Right hindlimb (tissue), 1 donor: ENCODE results near the gene PSMB7.

Experiments
- DNase-seq: peaks from one replicate; pipeline ENCODE4 v3.0.0-alpha.2; 2018

The PSMB7 gene

DNA sequence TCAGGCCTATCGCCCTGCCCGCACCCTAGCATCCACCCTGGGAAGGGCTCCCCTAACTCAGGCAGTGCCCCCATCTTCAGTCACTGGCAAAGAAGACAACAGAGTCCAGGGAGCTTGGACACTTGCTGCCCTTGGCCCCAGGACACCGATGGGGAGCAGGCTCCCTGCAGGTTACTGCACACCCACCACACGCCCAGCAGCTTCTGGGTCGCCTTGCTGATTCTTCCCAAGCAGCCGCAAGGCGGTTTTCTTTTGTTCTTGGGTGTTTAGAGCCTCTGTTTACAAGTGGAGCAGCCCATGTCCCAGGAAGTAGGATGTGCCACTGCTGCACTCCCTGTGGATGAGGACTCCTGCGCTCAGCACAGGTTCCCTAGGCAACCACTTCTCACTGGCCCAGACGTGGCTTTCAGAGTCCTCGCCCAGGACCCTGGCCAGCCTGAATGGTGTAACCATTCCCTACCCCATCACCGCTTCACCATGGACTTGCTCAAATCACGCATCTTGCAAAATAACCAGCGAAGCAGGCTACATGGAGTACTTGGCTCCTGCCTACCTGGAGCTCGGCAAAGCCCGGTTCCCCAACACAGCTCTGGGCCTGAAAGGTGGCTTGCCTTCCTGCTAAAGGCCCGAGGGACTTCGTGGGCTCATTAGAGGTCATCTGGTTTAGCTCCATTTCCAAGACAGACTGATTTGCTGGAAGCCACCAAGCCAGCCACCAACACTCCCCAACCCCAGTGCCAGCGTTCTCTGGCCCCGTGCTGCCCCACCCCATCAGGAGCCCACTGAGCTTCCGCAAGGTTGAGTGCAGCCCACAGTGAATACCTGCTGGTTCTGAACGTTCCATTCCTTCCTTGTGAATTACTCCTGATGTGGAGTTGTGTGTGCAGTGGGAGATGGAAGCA is 60.0 kb downstream of the PSMB7 start:
- no peak for DNase-seq

GRCh38 chr9:124354346-124355038 is 60.8 kb downstream of the PSMB7 start:
- no peak for DNase-seq

- no peak for DNase-seq
These were observed 61.4 kb downstream of the PSMB7 start for GRCh38 chr9:124353811-124354274.

GRCh38 chr9:124353166-124353768 is 62.0 kb downstream of the PSMB7 start:
- no peak for DNase-seq

- no peak for DNase-seq
These were observed 62.6 kb downstream of the PSMB7 start for GRCh38 chr9:124352616-124353015.

- DNase-seq = no peak
These were observed 63.4 kb downstream of the PSMB7 start for GRCh38 chr9:124351672-124352468.

DNA sequence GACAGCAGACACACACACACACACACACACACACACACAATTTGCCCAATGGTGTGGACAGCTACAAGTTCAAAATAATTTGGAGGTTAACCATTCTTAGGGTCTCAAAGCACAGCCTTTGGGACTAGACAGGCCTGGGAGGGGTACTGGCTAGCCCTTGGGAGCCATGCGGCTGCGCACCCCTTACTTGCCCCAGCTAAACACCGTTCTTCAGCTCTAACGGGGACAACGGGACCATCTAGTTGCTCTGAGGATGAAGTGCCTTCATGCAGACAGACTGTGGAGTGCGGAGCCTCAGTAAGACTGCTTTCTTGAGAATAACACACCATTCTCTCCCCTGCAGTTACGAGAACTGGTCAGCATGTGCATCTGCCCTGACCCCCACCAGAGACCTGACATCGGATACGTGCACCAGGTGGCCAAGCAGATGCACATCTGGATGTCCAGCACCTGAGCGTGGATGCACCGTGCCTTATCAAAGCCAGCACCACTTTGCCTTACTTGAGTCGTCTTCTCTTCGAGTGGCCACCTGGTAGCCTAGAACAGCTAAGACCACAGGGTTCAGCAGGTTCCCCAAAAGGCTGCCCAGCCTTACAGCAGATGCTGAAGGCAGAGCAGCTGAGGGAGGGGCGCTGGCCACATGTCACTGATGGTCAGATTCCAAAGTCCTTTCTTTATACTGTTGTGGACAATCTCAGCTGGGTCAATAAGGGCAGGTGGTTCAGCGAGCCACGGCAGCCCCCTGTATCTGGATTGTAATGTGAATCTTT is 64.6 kb downstream of the PSMB7 start:
- DNase-seq = no peak

- DNase-seq = no peak
These were observed 65.4 kb downstream of the PSMB7 start for GRCh38 chr9:124349675-124350493.

- no peak for DNase-seq
These were observed 66.0 kb downstream of the PSMB7 start for GRCh38 chr9:124349267-124349666.

DNA sequence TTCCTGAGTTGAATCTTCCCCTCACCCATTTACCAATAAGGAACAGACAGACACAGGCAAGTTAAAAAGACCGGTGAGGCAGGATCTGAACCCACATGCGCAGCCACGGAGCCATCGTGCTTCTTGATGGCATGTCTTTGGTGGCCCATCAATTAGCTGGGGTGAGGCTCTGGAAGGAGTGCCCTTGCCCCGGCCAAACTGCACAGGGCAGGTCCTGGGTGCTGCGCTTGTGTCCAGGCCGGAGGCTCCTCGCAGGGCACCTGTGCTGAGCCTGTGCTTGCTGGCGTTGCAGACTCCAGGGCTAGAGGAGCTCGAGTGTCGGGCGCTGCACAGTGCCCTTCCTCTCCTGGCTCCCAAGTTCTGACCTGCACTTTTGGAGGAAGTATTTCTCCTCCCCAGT is 66.4 kb downstream of the PSMB7 start:
- DNase-seq = no peak

GRCh38 chr9:124348363-124348762 is 66.9 kb downstream of the PSMB7 start:
- DNase-seq = no peak

DNA sequence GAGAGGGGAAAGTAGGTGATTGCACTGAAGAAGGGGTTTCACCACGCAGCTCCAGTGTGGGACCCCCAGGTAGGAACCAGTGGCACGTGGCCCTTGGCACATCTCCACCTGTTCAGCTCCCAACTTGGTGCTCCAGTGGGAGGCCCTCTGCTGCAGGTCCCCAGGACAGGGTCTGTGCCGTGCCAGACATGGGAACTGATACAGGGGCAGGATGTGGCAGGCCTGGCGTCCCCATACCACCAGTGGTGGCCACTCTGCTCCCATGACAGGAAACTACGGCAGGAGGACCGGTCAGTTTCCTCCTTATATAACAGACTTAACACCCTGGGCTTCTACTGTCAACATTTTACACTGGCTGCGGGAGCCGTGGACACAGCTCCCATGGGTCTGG is 67.3 kb downstream of the PSMB7 start:
- DNase-seq = no peak

DNA sequence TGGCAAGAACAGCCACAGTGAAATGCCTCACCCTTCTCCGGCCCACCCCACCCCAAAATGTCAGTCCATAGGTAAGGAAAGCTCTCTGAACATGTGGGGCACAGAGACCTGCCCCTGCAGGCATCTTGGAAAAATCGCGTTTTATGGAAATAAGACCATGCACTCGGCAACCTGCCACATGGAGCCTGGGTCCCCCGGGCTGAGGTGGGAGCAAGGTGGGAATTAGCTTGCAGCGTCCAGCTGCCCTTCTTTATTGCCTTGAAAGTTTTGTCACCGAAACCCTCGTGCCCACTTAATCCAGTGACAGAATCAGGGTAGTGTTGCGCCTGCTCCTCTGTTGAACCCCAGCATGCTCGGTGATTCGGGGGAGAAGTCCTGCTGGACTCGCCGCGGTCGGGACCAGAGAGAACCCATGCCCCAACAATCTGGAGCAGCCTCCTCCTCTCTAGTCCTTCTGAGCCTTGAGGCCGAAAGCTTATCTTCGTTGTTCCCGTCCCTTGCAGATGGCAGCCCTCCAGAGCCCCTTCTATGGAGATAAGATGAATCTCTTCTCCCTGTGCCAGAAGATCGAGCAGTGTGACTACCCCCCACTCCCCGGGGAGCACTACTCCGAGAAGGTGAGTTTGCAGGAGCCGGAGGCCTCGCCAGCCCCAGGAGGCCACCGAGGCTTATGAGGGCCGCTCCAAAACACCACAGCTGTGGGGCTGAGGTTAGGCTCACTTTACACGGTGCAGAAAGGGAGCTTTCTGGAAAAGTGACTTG is 67.9 kb downstream of the PSMB7 start:
- no peak for DNase-seq

GRCh38 chr9:124346347-124347163 is 68.7 kb downstream of the PSMB7 start:
- DNase-seq = no peak

GRCh38 chr9:124345751-124346281 is 69.4 kb downstream of the PSMB7 start:
- no peak for DNase-seq

- no peak for DNase-seq
These were observed 70.2 kb downstream of the PSMB7 start for GRCh38 chr9:124345063-124345462.

DNA sequence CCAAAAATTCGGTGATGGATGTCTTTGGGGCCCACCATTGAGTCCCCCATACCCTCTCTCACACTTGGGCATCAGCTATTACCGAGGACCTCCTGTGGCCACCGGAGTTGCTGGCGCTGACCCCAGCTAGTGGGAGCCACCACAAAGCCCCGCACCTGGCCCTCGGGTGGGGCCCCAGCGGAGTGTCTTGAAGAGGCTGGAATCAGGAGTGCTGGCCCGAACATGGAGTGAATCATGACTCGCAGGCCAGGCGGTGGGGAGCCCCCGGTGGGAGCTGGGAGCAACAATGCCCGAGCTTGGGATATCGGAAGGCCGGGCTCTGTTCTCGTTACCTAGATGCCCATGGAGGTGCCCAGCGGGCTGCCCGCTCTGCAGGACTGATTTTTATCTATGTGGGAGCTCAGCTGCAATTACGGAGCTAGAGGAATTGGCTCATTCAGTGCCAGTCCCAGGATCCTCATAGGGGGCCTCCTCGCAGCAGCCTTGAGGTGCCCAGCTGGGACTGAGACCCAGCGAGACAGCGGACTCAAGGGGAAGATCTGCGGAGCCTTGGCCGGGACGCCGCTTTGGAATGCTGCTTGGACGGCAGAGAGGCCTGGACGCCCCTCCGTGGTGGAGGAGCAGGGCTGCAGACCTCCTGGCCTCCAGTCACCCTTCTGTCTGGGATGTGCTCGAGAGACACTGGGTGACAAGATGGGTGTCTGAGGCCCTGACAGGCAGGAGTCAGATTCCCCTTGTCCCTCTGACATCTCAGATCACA is 70.8 kb downstream of the PSMB7 start:
- no peak for DNase-seq

DNA sequence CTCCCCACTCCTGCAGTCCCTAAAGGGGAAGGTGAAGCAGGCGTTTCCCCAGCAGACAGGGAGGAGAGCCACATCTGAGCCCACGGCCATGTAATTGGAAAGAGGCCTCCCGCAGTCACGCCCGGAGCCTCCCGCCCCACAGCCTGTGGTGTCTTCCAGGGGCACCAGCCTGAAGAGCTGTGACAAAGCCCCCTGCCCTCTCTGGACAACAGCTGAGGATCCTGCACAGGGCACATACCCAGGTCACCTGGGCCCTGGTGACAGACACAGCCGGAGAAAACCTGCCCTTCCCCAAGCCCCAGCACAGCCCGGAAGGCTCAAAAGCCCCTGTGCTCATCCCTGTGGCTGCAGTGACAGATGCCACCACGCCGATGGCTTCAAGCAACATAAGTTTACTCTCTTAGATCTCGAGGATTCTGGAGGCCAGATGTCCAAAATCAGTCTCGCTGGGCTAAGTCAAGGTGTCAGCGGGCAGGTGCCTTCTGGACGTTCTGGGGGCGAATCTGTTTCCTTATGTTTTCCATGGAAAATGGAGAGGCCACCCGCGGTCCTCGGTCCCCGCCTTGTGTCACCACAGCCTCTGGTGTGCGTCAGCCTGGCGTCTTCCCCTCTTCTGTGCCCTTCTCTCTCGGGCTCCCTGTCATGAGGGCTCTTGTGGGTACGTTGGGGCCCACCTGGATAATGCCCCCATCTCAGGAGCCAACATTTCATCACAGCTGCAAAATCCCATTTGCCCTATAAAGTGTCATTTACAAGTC is 71.5 kb downstream of the PSMB7 start:
- no peak for DNase-seq
